Activated CD8-positive, alpha-beta T cell treated with anti-CD3 and anti-CD28 coated beads for 36 hours (primary cell): ENCODE measurements around the gene PRR23E. TPM values are rescaled to one million over a fixed set of nuclear protein-coding genes. Genes with fewer than 3 reads are reported as not detected.

ENCODE experiments used
- ATAC-seq: fragments of 200-7000 bp; cut with Tn5 transposase; one replicate; pipeline ENCODE4 v1.10.0; 2021; ENCODE audit warnings: mild to moderate bottlenecking, moderate library complexity
- CTCF ChIA-PET: fragments of 350-600 bp; sonication (Branson Sonifier 250); formaldehyde crosslinking; loops from one replicate; lab custom pipeline; 2021; ENCODE audit warnings: antibody characterized with exemption; lab: Charles Lee
- POLR2A ChIA-PET: fragments of 350-600 bp; sonication (Branson Sonifier 250); formaldehyde crosslinking; loops from one replicate; lab custom pipeline; 2021; ENCODE audit warnings: antibody characterized with exemption; lab: Charles Lee
- DNase-seq: peaks from one replicate; pipeline ENCODE4 v3.0.0-alpha.2; 2020
- H3K27ac Mint-ChIP-seq: one replicate; pipeline ENCODE4 v1.8.0; 2021; ENCODE audit warnings: mild to moderate bottlenecking, mixed read lengths
- H3K27me3 Mint-ChIP-seq: one replicate; pipeline ENCODE4 v1.8.0; 2021; ENCODE audit warnings: mixed read lengths
- H3K36me3 Mint-ChIP-seq: one replicate; pipeline ENCODE4 v1.8.0; 2021; ENCODE audit warnings: low read depth, mixed read lengths
- H3K4me1 Mint-ChIP-seq: one replicate; pipeline ENCODE4 v1.8.0; 2021; ENCODE audit warnings: low read depth, mixed read lengths
- H3K4me3 Mint-ChIP-seq: one replicate; pipeline ENCODE4 v1.8.0; 2021; ENCODE audit warnings: mild to moderate bottlenecking, moderate library complexity, mixed read lengths
- H3K9me3 Mint-ChIP-seq: one replicate; pipeline ENCODE4 v1.8.0; 2021; ENCODE audit warnings: mixed read lengths
- intact Hi-C: fragments of 100-400 bp; cut with micrococcal nuclease; formaldehyde crosslinking; loops from one replicate; pipeline ENCODE4 v1.10.0; 2022
- total RNA-seq, 2 experiments: library from RNA; stranded (reverse); gene quantifications; one replicate each; pipeline ENCODE4 v1.2.3, GENCODE V29; 2021
- TF ChIP-seq, protein P1 (sequence below): fragments of 200-600 bp; IDR thresholded peaks from one replicate; pipeline ENCODE4 v1.8.0; 2022; ENCODE audit warnings: antibody characterized with exemption, mild to moderate bottlenecking

Gene PRR23E
- total RNA-seq, 2 experiments from 2014 or later, result not detected

DNA sequence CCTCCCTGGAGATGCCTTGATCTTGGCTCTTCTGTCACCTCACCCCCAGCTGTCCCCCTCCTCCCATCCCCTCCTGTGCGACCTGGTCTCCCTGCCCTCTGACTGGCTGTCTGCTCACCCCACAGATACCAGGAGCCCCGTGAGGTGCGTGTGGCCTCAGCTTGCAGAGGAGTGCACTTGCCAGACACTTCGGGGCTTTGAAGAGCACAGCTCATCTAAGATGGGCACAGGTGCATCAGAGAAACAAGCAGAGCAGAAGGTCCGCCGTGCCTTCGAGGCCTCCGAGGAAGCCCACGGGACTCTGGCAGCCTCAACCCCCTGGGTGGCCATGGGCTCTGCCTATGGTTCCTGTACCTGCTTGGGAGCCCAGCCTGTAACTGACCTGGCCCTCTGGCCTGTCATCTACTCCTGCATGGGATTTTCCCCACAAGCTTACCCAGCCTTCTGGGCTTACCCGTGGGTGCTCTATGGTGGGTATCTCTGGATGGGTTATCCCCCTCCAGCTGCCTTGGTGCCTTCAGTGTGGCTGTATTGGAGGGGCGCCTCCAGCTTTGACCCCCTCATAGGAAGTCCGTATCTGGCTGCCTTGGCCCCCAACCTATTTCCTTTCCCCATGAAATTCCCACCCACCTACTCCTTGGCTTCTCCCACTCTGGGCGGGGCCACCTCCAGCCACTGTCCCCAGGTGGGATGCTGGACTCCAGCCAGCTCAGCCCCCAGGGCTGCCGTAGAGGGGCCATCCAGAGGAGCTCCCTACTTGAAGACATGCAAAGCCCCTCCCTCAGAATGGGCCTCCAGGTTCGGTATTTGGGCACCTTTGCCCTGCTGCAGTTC is 3.8 kb downstream of the PRR23E start:
- no peak for DNase-seq
- CTCF ChIA-PET, result no interaction called here
- no peak for ATAC-seq
- peaks cover 6% of the 10 kb centered on the region for H3K9me3 Mint-ChIP-seq
- H3K4me1 Mint-ChIP-seq, result no peaks in the 10 kb centered on the region
- POLR2A ChIA-PET, result no interaction called here
- H3K27ac Mint-ChIP-seq, result no peak overlapping the region
- peaks cover 10% of the 10 kb centered on the region for H3K27me3 Mint-ChIP-seq
- H3K36me3 Mint-ChIP-seq, result no peaks in the 10 kb centered on the region
- TF ChIP-seq, protein P1, sequence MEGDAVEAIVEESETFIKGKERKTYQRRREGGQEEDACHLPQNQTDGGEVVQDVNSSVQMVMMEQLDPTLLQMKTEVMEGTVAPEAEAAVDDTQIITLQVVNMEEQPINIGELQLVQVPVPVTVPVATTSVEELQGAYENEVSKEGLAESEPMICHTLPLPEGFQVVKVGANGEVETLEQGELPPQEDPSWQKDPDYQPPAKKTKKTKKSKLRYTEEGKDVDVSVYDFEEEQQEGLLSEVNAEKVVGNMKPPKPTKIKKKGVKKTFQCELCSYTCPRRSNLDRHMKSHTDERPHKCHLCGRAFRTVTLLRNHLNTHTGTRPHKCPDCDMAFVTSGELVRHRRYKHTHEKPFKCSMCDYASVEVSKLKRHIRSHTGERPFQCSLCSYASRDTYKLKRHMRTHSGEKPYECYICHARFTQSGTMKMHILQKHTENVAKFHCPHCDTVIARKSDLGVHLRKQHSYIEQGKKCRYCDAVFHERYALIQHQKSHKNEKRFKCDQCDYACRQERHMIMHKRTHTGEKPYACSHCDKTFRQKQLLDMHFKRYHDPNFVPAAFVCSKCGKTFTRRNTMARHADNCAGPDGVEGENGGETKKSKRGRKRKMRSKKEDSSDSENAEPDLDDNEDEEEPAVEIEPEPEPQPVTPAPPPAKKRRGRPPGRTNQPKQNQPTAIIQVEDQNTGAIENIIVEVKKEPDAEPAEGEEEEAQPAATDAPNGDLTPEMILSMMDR, result no peak
- intact Hi-C loops, result no loop called here
- no peak overlapping the region for H3K4me3 Mint-ChIP-seq

DNA sequence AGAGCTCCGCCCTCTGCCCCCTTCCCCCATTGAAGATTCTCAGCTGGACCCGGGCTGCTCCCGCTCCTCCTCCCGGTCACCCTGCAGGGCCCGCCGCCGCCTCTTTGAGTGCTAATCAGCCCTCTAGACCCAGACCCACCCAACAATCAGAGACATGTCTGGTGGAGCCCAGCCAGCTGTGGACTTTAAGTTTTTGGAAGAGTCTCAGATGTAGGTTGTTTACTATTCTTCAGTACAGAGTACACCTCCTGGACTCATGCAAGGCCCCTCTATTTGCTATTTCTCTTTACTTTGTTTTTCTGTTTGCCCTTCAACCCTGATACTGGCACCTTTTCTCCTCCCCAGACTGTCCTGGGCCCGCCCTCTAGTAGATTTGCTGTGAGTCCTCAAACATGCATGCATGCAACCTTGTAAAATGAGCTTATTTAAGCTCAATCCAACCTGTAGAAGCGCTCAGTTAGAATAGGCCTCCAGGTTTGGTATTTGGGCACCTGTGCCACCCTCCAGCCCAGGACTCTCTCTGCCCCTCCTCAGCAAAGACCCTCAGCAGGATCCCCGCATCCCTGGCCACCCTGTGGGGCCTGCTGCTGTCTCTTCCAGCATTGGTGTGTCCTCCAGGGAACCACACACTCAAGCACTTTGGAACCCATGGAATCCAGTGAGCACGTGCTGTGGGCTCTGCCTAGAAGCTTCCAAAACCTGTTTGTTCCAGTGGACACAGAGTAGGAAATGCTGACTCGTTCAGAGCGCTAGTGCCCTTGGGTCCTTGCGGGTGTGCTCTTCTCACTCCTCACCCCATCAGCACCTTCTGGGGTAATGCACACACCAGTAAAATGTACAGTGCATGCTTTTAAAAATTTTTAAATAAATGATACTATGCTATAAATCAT is 4.6 kb downstream of the PRR23E start:
- TF ChIP-seq, protein P1, result no peak
- ChIA-PET CTCF (no interaction called here), POLR2A (no interaction called here)
- H3K4me3 Mint-ChIP-seq, result no peak overlapping the region
- DNase-seq (no peak), ATAC-seq (no peak)
- H3K9me3 Mint-ChIP-seq, result peaks cover 4% of the 10 kb centered on the region
- H3K4me1 Mint-ChIP-seq, result no peaks in the 10 kb centered on the region
- peaks cover 8% of the 10 kb centered on the region for H3K27me3 Mint-ChIP-seq
- H3K36me3 Mint-ChIP-seq, result no peaks in the 10 kb centered on the region
- no peak overlapping the region for H3K27ac Mint-ChIP-seq
- intact Hi-C loops, result no loop called here

DNA sequence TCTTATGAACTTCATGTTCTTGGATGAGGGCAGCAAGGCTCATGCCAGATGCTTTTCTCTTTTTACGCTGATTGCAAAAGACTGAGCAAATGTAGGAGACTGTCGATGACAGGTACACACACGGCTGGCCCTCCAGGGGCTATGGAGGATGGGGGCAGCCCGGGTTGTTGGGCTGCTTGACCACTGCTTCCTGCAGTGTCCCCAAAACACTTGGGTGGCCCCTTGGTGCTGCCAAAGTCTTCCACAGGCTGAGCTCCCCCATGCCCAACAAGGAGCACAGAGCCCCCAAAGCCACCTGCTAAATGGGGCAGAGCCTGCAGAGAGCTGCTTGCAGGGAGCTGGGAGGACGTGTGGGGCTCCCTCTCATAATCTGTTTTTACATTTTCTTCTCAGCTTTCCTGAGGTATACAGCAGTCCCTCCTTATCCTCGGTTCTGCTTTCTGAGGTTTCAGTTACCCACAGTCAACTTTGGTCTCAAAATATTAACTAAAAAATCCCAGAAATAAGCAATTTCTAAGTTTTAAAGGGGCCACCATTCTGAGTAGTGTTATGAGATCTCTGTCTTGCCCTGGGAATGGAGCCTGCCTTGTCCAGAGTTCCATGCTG is 7.3 kb downstream of the PRR23E start:
- ChIA-PET POLR2A (no interaction called here), CTCF (no interaction called here)
- DNase-seq (no peak), ATAC-seq (no peak)
- H3K4me3 Mint-ChIP-seq, result no peak overlapping the region
- H3K36me3 Mint-ChIP-seq, result no peaks in the 10 kb centered on the region
- no peak overlapping the region for H3K27ac Mint-ChIP-seq
- peaks cover 6% of the 10 kb centered on the region for H3K9me3 Mint-ChIP-seq
- H3K4me1 Mint-ChIP-seq, result no peaks in the 10 kb centered on the region
- peaks cover 10% of the 10 kb centered on the region for H3K27me3 Mint-ChIP-seq
- intact Hi-C loops, result no loop called here
- TF ChIP-seq, protein P1, result no peak

DNA sequence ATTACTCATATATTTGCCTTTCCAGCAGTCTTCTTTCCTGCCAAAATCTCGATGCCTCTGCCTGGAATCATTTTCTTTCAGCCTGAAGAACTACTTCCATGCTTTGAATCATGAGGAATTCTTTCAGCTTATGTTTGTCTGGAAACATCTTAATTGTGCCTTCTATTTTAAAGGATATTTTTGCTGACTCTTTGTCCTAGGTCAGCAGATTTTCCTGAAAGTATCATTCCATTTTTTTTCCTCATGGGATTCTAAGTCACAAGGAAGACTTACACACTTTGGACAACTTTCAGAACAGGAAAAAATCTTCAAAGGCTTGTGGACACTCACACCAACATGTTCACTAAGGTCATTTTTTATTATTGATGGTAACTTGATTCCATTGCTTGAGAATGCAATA is 10.1 kb downstream of the PRR23E start:
- no peak for DNase-seq
- POLR2A ChIA-PET, result no interaction called here
- ATAC-seq, result no peak

More for the DNA sequence above, 10.1 kb downstream of the PRR23E start:
- CTCF ChIA-PET, result no interaction called here
- Mint-ChIP-seq H3K36me3 (no peaks in the 10 kb centered on the region), H3K4me3 (no peak overlapping the region), H3K9me3 (peaks cover 6% of the 10 kb centered on the region), H3K27me3 (peaks cover 5% of the 10 kb centered on the region), H3K4me1 (no peaks in the 10 kb centered on the region), H3K27ac (no peak overlapping the region)
- TF ChIP-seq, protein P1, result no peak
- intact Hi-C loops, result no loop called here
